K562 (cell line): Measurements from ENCODE around the gene COASY. TPM values are rescaled to one million over a fixed set of nuclear protein-coding genes. Genes with fewer than 3 reads are reported as not detected.

Experiments used
- BDP1 ChIP-seq: IDR thresholded peaks from 3 replicates; pipeline ENCODE4 v1.6.1; 2011; ENCODE audit not compliant: insufficient read length, insufficient read depth
- DMBX1 ChIP-seq: fragments of 250-450 bp; sonication (Bioruptor Pico); IDR thresholded peaks from 2 replicates; pipeline ENCODE4 v1.8.0; 2022; ENCODE audit warnings: inconsistent platforms, mild to moderate bottlenecking, moderate library complexity, borderline replicate concordance
- GABPB2 ChIP-seq: fragments of 250-450 bp; sonication (Bioruptor Pico); conservative IDR thresholded peaks from 2 replicates; pipeline ENCODE4 v1.5.1; 2021; ENCODE audit warnings: mild to moderate bottlenecking
- NFYB ChIP-seq: IDR thresholded peaks from 2 replicates; pipeline ENCODE4 v1.6.1; 2011; ENCODE audit warnings: mild to moderate bottlenecking, moderate library complexity; ENCODE audit not compliant: insufficient read length; ENCODE audit errors: extremely low read depth
- NR2C2 ChIP-seq, 2 experiments: fragments of 200-800 bp in 1 of 2; sonication (Bioruptor generic) in 1 of 2; sonication (generic) in 1 of 2; formaldehyde crosslinking in 1 of 2; IDR thresholded peaks; 2 replicates each; pipeline versions ENCODE4 v1.6.1 to v1.8.0; 2016 to 2022; ENCODE audit warnings: mild to moderate bottlenecking in 1 of 2, missing compliant biosample characterization in 1 of 2, missing genetic modification characterization in 1 of 2, missing genetic modification reagents in 1 of 2
- RAD21 ChIP-seq, 2 experiments: fragments of 250-450 bp in 1 of 2; fragments of 450-650 bp in 1 of 2; sonication (Bioruptor Pico) in 1 of 2; formaldehyde crosslinking in 1 of 2; IDR thresholded peaks in 1 of 2; conservative IDR thresholded peaks in 1 of 2; 2 replicates each; pipeline versions ENCODE4 v1.4.0 to v1.8.0; 2020 to 2022; ENCODE audit warnings: mild to moderate bottlenecking in 2 of 2, moderate library complexity in 1 of 2
- RAD51 ChIP-seq: fragments of 450-650 bp; IDR thresholded peaks from 2 replicates; pipeline ENCODE4 v1.7.1; 2016; ENCODE audit warnings: low read depth, mild to moderate bottlenecking, borderline replicate concordance
- SMAD3 ChIP-seq: fragments of 450-650 bp; formaldehyde crosslinking; conservative IDR thresholded peaks from 2 replicates; pipeline ENCODE4 v1.4.0; 2020; ENCODE audit warnings: mild to moderate bottlenecking
- SMARCB1 ChIP-seq: IDR thresholded peaks from 2 replicates; pipeline ENCODE4 v1.6.1; 2011; ENCODE audit warnings: improper control_type of control experiment, low read depth; ENCODE audit not compliant: insufficient read length
- STAT5A ChIP-seq: IDR thresholded peaks from 2 replicates; pipeline ENCODE4 v1.6.1; 2012; ENCODE audit warnings: low read length, inconsistent platforms, borderline replicate concordance
- TCF7 ChIP-seq: sonication (generic); IDR thresholded peaks from 2 replicates; pipeline ENCODE4 v1.6.1; 2016; ENCODE audit warnings: antibody characterized with exemption, borderline replicate concordance
- ZNF239 ChIP-seq: fragments of 250-450 bp; sonication (Bioruptor Pico); IDR thresholded peaks from 2 replicates; pipeline ENCODE4 v1.4.0; 2020; ENCODE audit warnings: mild to moderate bottlenecking
- ZNF311 ChIP-seq: fragments of 250-450 bp; sonication (Bioruptor Pico); IDR thresholded peaks from 2 replicates; pipeline ENCODE4 v1.4.0; 2020; ENCODE audit warnings: mild to moderate bottlenecking, moderate library complexity
- ZNF384 ChIP-seq: IDR thresholded peaks from 2 replicates; pipeline ENCODE4 v1.6.1; 2012; ENCODE audit warnings: low read depth, low read length, improper control_type of control experiment
- polyA plus RNA-seq, 8 experiments: library from polyadenylated mRNA; depleted of rRNA in 4 of 8; stranded (reverse) in 5 of 8; unstranded in 3 of 8; fragments of >200 nt; fragmentation: Nextera tagmentation in 2 of 8; fragmentation: Illumina TruSeq in 1 of 8; extraction: Ambion mirVana in 2 of 8; extraction: Trizol in 1 of 8; gene quantifications; 2 replicates each; pipeline versions ENCODE4 v1.2.1 to v1.2.3, GENCODE V29; 2011 to 2014; ENCODE audit warnings: inconsistent platforms in 1 of 8, missing spikeins in 1 of 8
- total RNA-seq, 7 experiments: library from RNA; depleted of rRNA in 6 of 7; stranded (reverse); fragments of >200 nt in 6 of 7; fragmentation: Illumina TruSeq in 2 of 7; extraction: Trizol in 2 of 7; gene quantifications; 2 replicates each; pipeline versions ENCODE4 v1.2.1 to v1.2.3, GENCODE V29; 2011 to 2021; ENCODE audit warnings: low replicate concordance in 1 of 7
- TF ChIP-seq, protein P1 (sequence below), 2 experiments: fragments of 450-650 bp in 1 of 2; sonication (generic) in 1 of 2; formaldehyde crosslinking; conservative IDR thresholded peaks; 2 replicates each; pipeline versions ENCODE4 v1.4.0 to v1.8.1; 2020 to 2022; ENCODE audit warnings: mild to moderate bottlenecking in 1 of 2, missing genetic modification reagents in 1 of 2
- TF ChIP-seq, protein P2 (sequence below): sonication (generic); formaldehyde crosslinking; IDR thresholded peaks from 2 replicates; pipeline ENCODE4 v1.4.0; 2020; ENCODE audit warnings: mild to moderate bottlenecking, missing genetic modification reagents
- TF ChIP-seq, protein P3 (sequence below): IDR thresholded peaks from 2 replicates; pipeline ENCODE4 v1.6.1; 2012; ENCODE audit warnings: low read depth, low read length, improper control_type of control experiment, borderline replicate concordance
- TF ChIP-seq, protein P4 (sequence below): fragments of 450-650 bp; IDR thresholded peaks from 2 replicates; pipeline ENCODE4 v1.7.1; 2018; ENCODE audit warnings: mild to moderate bottlenecking, low read depth; ENCODE audit not compliant: partially characterized antibody
- TF ChIP-seq, protein P5 (sequence below): fragments of 450-650 bp; formaldehyde crosslinking; IDR thresholded peaks from 2 replicates; pipeline ENCODE4 v1.4.0; 2020; ENCODE audit warnings: mild to moderate bottlenecking, mixed read lengths

COASY gene
- total and polyA plus RNA-seq, 9 of the 15 experiments (the other 6 are each of a cell fraction or from before 2014, with no cell fraction given): 25.4 to 175 (median 62.3) TPM

DNA sequence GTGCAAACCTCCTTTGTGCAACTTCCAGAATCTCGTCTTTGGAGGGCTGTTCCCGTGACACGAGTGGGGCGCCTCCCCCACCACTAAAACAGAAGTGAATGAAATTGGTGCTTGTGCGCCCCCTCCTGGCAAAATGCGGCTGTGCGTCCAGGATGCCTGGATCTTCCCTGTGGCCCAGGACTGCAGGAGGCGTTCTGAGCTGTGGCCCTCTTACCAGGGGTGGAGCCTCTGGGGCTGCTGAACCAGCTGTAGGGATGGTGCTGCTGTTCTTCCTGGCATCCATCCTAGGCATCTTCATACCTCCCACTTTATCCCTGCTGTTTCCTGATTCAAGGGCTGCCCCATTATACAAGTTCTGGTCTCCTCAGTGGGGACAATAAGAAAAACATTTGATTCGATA is 44.4 kb upstream of the COASY start (continued):
- TF ChIP-seq, protein P1, sequence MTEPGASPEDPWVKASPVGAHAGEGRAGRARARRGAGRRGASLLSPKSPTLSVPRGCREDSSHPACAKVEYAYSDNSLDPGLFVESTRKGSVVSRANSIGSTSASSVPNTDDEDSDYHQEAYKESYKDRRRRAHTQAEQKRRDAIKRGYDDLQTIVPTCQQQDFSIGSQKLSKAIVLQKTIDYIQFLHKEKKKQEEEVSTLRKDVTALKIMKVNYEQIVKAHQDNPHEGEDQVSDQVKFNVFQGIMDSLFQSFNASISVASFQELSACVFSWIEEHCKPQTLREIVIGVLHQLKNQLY (CRISPR knock-in tag; conservative IDR thresholded peaks at IDR 0.05): no peak
- TF ChIP-seq BDP1 (no peak), NR2C2 (CRISPR knock-in tag; IDR thresholded peaks at IDR 0.05) (no peak), NR2C2 (tag; IDR thresholded peaks at IDR 0.05) (no peak), GABPB2 (no peak), SMAD3 (no peak), ZNF311 (CRISPR knock-in tag) (no peak), RAD21 (CRISPR knock-in tag; conservative IDR thresholded peaks at IDR 0.05 in 1 of 2, IDR thresholded peaks at IDR 0.05 in 1 of 2) (peak; percentile 73 to 82), DMBX1 (CRISPR knock-in tag) (no peak), ZNF239 (CRISPR knock-in tag) (no peak), NFYB (no peak), SMARCB1 (no peak), STAT5A (no peak), ZNF384 (no peak), TCF7 (no peak), RAD51 (peak; percentile 43; the same call in 1 of the 2 replicates)
- TF ChIP-seq, protein P2, sequence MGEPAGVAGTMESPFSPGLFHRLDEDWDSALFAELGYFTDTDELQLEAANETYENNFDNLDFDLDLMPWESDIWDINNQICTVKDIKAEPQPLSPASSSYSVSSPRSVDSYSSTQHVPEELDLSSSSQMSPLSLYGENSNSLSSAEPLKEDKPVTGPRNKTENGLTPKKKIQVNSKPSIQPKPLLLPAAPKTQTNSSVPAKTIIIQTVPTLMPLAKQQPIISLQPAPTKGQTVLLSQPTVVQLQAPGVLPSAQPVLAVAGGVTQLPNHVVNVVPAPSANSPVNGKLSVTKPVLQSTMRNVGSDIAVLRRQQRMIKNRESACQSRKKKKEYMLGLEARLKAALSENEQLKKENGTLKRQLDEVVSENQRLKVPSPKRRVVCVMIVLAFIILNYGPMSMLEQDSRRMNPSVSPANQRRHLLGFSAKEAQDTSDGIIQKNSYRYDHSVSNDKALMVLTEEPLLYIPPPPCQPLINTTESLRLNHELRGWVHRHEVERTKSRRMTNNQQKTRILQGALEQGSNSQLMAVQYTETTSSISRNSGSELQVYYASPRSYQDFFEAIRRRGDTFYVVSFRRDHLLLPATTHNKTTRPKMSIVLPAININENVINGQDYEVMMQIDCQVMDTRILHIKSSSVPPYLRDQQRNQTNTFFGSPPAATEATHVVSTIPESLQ (CRISPR knock-in tag): no peak
- TF ChIP-seq, protein P3, sequence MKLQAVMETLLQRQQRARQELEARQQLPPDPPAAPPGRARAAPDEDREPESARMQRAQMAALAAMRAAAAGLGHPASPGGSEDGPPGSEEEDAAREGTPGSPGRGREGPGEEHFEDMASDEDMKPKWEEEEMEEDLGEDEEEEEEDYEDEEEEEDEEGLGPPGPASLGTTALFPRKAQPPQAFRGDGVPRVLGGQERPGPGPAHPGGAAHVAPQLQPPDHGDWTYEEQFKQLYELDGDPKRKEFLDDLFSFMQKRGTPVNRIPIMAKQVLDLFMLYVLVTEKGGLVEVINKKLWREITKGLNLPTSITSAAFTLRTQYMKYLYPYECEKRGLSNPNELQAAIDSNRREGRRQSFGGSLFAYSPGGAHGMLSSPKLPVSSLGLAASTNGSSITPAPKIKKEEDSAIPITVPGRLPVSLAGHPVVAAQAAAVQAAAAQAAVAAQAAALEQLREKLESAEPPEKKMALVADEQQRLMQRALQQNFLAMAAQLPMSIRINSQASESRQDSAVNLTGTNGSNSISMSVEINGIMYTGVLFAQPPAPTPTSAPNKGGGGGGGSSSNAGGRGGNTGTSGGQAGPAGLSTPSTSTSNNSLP: 0 out of 2 replicates have a peak, but pooled peaks have one; percentile 39
- TF ChIP-seq, protein P4, sequence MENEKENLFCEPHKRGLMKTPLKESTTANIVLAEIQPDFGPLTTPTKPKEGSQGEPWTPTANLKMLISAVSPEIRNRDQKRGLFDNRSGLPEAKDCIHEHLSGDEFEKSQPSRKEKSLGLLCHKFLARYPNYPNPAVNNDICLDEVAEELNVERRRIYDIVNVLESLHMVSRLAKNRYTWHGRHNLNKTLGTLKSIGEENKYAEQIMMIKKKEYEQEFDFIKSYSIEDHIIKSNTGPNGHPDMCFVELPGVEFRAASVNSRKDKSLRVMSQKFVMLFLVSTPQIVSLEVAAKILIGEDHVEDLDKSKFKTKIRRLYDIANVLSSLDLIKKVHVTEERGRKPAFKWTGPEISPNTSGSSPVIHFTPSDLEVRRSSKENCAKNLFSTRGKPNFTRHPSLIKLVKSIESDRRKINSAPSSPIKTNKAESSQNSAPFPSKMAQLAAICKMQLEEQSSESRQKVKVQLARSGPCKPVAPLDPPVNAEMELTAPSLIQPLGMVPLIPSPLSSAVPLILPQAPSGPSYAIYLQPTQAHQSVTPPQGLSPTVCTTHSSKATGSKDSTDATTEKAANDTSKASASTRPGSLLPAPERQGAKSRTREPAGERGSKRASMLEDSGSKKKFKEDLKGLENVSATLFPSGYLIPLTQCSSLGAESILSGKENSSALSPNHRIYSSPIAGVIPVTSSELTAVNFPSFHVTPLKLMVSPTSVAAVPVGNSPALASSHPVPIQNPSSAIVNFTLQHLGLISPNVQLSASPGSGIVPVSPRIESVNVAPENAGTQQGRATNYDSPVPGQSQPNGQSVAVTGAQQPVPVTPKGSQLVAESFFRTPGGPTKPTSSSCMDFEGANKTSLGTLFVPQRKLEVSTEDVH: no peak
- TF ChIP-seq, protein P5, sequence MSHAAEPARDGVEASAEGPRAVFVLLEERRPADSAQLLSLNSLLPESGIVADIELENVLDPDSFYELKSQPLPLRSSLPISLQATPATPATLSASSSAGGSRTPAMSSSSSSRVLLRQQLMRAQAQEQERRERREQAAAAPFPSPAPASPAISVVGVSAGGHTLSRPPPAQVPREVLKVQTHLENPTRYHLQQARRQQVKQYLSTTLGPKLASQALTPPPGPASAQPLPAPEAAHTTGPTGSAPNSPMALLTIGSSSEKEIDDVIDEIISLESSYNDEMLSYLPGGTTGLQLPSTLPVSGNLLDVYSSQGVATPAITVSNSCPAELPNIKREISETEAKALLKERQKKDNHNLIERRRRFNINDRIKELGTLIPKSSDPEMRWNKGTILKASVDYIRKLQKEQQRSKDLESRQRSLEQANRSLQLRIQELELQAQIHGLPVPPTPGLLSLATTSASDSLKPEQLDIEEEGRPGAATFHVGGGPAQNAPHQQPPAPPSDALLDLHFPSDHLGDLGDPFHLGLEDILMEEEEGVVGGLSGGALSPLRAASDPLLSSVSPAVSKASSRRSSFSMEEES (CRISPR knock-in tag): no peak
